B cell (primary cell): Measurements from ENCODE around the gene ATP4B. TPM values are rescaled to one million over a fixed set of nuclear protein-coding genes. Genes with fewer than 3 reads are reported as not detected.

ENCODE experiments used
- ATAC-seq: fragments of 200-7000 bp; cut with Tn5 transposase; one replicate; pipeline ENCODE4 v1.10.0; 2021; ENCODE audit warnings: low read depth, mild to moderate bottlenecking, moderate number of reproducible peaks, moderate library complexity
- CTCF ChIA-PET: fragments of 350-600 bp; sonication (Branson Sonifier 250); formaldehyde crosslinking; loops from one replicate; lab custom pipeline; 2021; ENCODE audit warnings: antibody characterized with exemption, inconsistent platforms; lab: Charles Lee
- POLR2A ChIA-PET: fragments of 350-600 bp; sonication (Branson Sonifier 250); formaldehyde crosslinking; loops from one replicate; lab custom pipeline; 2021; ENCODE audit warnings: antibody characterized with exemption; lab: Charles Lee
- DNase-seq: peaks from one replicate; pipeline ENCODE4 v3.0.0; 2013
- H2AFZ ChIP-seq: 2 replicates; pipeline ENCODE4 v1.6.1; 2012; ENCODE audit warnings: mild to moderate bottlenecking, low read depth, low read length; ENCODE audit not compliant: insufficient read depth, poor library complexity, severe bottlenecking
- H3K27ac ChIP-seq, 2 donors: 1 replicate in 1 of 2; 2 replicates in 1 of 2; pipeline ENCODE4 v1.5.1; 2012 to 2013; ENCODE audit warnings: low read length in 2 of 2, mild to moderate bottlenecking in 2 of 2, moderate library complexity in 1 of 2
- H3K27me3 ChIP-seq, 4 experiments: fragments of 200-600 bp in 1 of 4; sonication (generic) in 1 of 4; replicated peaks in 1 of 4; 1 replicate in 2 of 4; 2 replicates in 2 of 4; pipeline versions ENCODE4 v1.6.1 to v1.7.0; 2013 to 2016; ENCODE audit warnings: low read length in 3 of 4, mild to moderate bottlenecking in 2 of 4, mixed read lengths in 1 of 4, moderate library complexity in 1 of 4; ENCODE audit not compliant: insufficient read depth in 4 of 4, control insufficient read depth in 3 of 4; ENCODE audit errors: control extremely low read depth in 1 of 4
- H3K36me3 ChIP-seq, 2 experiments: replicated peaks in 1 of 2; 1 replicate in 1 of 2; 2 replicates in 1 of 2; pipeline versions ENCODE4 v1.6.1 to v1.7.1; 2013; ENCODE audit warnings: low read length in 1 of 2; ENCODE audit not compliant: insufficient read depth in 2 of 2, control insufficient read depth in 1 of 2; ENCODE audit errors: control extremely low read depth in 1 of 2, extremely low read depth in 1 of 2
- H3K4me1 ChIP-seq, 2 donors: fragments of 200-600 bp in 1 of 2; sonication (generic) in 1 of 2; 1 replicate in 1 of 2; 2 replicates in 1 of 2; pipeline versions ENCODE4 v1.5.1 to v1.6.1; 2013 to 2017; ENCODE audit warnings: low read length in 2 of 2; ENCODE audit not compliant: control insufficient read depth in 2 of 2, insufficient read depth in 2 of 2
- H3K4me2 ChIP-seq: replicated peaks from 2 replicates; pipeline ENCODE3; 2012; ENCODE audit warnings: mild to moderate bottlenecking, low read depth, low read length; ENCODE audit not compliant: poor library complexity, severe bottlenecking
- H3K4me3 ChIP-seq, 5 experiments: fragments of 200-600 bp in 1 of 5; sonication (generic) in 1 of 5; 1 replicate in 3 of 5; 2 replicates in 2 of 5; pipeline versions ENCODE4 v1.5.1 to v1.7.0; 2011 to 2016; ENCODE audit warnings: low read length in 4 of 5, mild to moderate bottlenecking in 4 of 5, low read depth in 2 of 5, control low read depth in 1 of 5, moderate library complexity in 1 of 5; ENCODE audit not compliant: insufficient read depth in 1 of 5; ENCODE audit errors: control extremely low read depth in 1 of 5, extremely low read depth in 1 of 5
- H3K79me2 ChIP-seq: fragments of 200-600 bp; sonication (generic); one replicate; pipeline ENCODE4 v1.6.0; 2016; ENCODE audit warnings: low read length; ENCODE audit not compliant: control insufficient read depth, insufficient read depth
- H3K9ac ChIP-seq: fragments of 200-600 bp; sonication (generic); 2 replicates; pipeline ENCODE4 v1.6.1; 2017; ENCODE audit warnings: mild to moderate bottlenecking, low read length, moderate library complexity
- H3K9me3 ChIP-seq, 3 donors: one replicate each; pipeline versions ENCODE4 v1.6.1 to v1.7.1; 2013; ENCODE audit warnings: low read length in 2 of 3; ENCODE audit not compliant: control insufficient read depth in 2 of 3, insufficient read depth in 1 of 3; ENCODE audit errors: control extremely low read depth in 1 of 3
- H4K20me1 ChIP-seq: 2 replicates; pipeline ENCODE4 v1.6.0; 2012; ENCODE audit warnings: mild to moderate bottlenecking, low read length; ENCODE audit not compliant: insufficient read depth, control insufficient read depth, poor library complexity, severe bottlenecking
- H3K27ac Mint-ChIP-seq: one replicate; pipeline ENCODE4 v1.8.0; 2021; ENCODE audit warnings: mixed read lengths
- H3K27me3 Mint-ChIP-seq: one replicate; pipeline ENCODE4 v1.8.0; 2021; ENCODE audit warnings: mixed read lengths
- H3K4me1 Mint-ChIP-seq: one replicate; pipeline ENCODE4 v1.8.0; 2021; ENCODE audit warnings: mixed read lengths
- H3K4me3 Mint-ChIP-seq: one replicate; pipeline ENCODE4 v1.8.0; 2021; ENCODE audit warnings: mixed read lengths
- H3K9me3 Mint-ChIP-seq: one replicate; pipeline ENCODE4 v1.8.0; 2022; ENCODE audit warnings: mixed read lengths; ENCODE audit not compliant: insufficient read depth
- EZH2 ChIP-seq: IDR thresholded peaks from 2 replicates; pipeline ENCODE4 v1.6.1; 2012; ENCODE audit warnings: borderline replicate concordance, low read depth, mild to moderate bottlenecking, moderate library complexity, low read length; ENCODE audit not compliant: insufficient read depth, poor library complexity, severe bottlenecking
- WGBS: methylation state at CpG from one replicate; pipeline ENCODE4 v1.1.5; 2013; ENCODE audit warnings: missing lambda C conversion rate; ENCODE audit not compliant: insufficient coverage; 5-methylcytosine and 5-hydroxymethylcytosine counted together
- intact Hi-C: fragments of 100-400 bp; cut with micrococcal nuclease; formaldehyde crosslinking; loops from one replicate; pipeline ENCODE4 v1.10.0; 2022
- polyA plus RNA-seq: library from polyadenylated mRNA; depleted of rRNA; stranded (reverse); fragments of >200 nt; gene quantifications from 2 replicates; pipeline ENCODE4 v1.2.3, GENCODE V29; 2012
- total RNA-seq, 2 donors: library from RNA; stranded (reverse); fragments of 120-200 nt in 1 of 2; gene quantifications; 1 replicate in 1 of 2; 2 replicates in 1 of 2; pipeline versions ENCODE4 v1.2.3 to v1.2.4, GENCODE V29; 2013 to 2022
- TF ChIP-seq, protein P1 (sequence below): fragments of 200-600 bp; IDR thresholded peaks from one replicate; pipeline ENCODE4 v1.8.0; 2022; ENCODE audit warnings: antibody characterized with exemption, mild to moderate bottlenecking

Gene ATP4B
- total and polyA plus RNA-seq, 2 donors (not counting 1 experiment from before 2014, with no cell fraction given): not detected

GRCh38 chr13:113668491-113668971 lies 10.5 kb upstream of the ATP4B start:
- H3K4me1 Mint-ChIP-seq: no peaks in the 10 kb centered on the region
- Histone ChIP-seq H3K27ac (no peak overlapping the region), H3K4me2 (no peak overlapping the region), H3K27me3 (peaks cover 0 to 11% (median 0%) of the 10 kb centered on the region in 4 experiments), H3K79me2 (no peaks in the 10 kb centered on the region), H3K4me3 (no peak overlapping the region), H4K20me1 (no peaks in the 10 kb centered on the region), H2AFZ (no peak overlapping the region), H3K9me3 (peaks cover 0 to 14% (median 0%) of the 10 kb centered on the region in 3 donors), H3K36me3 (no peaks in the 10 kb centered on the region), H3K9ac (no peak overlapping the region), H3K4me1 (no peaks in the 10 kb centered on the region)
- peaks cover 7% of the 10 kb centered on the region for H3K27me3 Mint-ChIP-seq
- ChIA-PET CTCF (no interaction called here), POLR2A (no interaction called here)
- H3K9me3 Mint-ChIP-seq: no peaks in the 10 kb centered on the region
- DNase-seq (no peak), ATAC-seq (no peak)
- intact Hi-C loops: no loop called here
- 75% methylated on average over 20 of the region's 24 CpGs for WGBS
- no peak for TF ChIP-seq EZH2
- TF ChIP-seq, protein P1, sequence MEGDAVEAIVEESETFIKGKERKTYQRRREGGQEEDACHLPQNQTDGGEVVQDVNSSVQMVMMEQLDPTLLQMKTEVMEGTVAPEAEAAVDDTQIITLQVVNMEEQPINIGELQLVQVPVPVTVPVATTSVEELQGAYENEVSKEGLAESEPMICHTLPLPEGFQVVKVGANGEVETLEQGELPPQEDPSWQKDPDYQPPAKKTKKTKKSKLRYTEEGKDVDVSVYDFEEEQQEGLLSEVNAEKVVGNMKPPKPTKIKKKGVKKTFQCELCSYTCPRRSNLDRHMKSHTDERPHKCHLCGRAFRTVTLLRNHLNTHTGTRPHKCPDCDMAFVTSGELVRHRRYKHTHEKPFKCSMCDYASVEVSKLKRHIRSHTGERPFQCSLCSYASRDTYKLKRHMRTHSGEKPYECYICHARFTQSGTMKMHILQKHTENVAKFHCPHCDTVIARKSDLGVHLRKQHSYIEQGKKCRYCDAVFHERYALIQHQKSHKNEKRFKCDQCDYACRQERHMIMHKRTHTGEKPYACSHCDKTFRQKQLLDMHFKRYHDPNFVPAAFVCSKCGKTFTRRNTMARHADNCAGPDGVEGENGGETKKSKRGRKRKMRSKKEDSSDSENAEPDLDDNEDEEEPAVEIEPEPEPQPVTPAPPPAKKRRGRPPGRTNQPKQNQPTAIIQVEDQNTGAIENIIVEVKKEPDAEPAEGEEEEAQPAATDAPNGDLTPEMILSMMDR: no peak
- no peak overlapping the region for H3K27ac Mint-ChIP-seq
- H3K4me3 Mint-ChIP-seq: no peak overlapping the region

DNA sequence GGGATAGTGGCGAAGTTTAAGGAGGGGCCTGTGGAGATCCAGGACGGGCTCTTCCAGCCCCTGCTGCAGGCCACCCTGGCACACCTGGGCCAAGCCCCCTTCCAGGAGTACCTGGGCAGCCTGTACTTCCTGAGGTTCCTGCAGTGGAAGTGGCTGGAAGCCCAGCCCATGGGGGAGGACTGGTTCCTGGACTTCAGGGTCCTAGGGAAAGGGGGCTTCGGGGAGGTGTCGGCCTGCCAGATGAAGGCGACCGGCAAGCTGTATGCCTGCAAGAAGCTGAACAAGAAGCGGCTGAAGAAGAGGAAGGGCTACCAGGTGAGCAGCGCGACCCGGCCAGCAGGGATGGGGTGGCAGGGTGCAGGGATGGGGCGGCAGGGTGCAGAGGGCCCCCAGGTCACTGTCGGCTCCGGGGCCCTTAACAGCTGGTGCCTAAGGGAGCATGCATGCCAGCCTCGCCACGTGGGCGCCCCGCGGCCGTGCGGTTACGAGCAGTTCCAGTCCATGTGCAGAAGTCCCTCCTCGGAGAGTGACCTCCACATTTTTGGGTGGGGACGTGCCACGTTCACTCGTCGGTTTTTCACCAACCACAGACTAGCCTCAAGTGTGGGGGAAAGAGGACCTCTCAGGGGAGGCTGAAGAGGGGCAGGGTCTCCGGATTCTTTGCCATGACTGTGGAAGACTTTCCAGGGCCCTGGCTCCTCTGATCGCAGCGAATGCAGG lies 9.9 kb upstream of the ATP4B start:
- Mint-ChIP-seq H3K27me3 (peaks cover 7% of the 10 kb centered on the region), H3K9me3 (no peaks in the 10 kb centered on the region), H3K27ac (no peak overlapping the region), H3K4me3 (no peak overlapping the region), H3K4me1 (no peaks in the 10 kb centered on the region)
- H3K4me3 ChIP-seq: no peak overlapping the region
- TF ChIP-seq, protein P1: no peak
- TF ChIP-seq EZH2: no peak
- H3K9ac ChIP-seq: no peak overlapping the region
- no peaks in the 10 kb centered on the region for H3K36me3 ChIP-seq
- no peaks in the 10 kb centered on the region for H3K4me1 ChIP-seq
- 92% methylated on average over 29 of the region's 29 CpGs for WGBS
- no peak overlapping the region for H3K27ac ChIP-seq
- no peaks in the 10 kb centered on the region for H3K79me2 ChIP-seq
- H4K20me1 ChIP-seq: no peaks in the 10 kb centered on the region
- DNase-seq: no peak
- H3K27me3 ChIP-seq: peaks cover 0 to 11% (median 0%) of the 10 kb centered on the region in 4 experiments
- no peak overlapping the region for H2AFZ ChIP-seq
- no peak overlapping the region for H3K4me2 ChIP-seq
- POLR2A ChIA-PET: no interaction called here
- ATAC-seq: no peak
- intact Hi-C loops: no loop called here
- peaks cover 0 to 14% (median 0%) of the 10 kb centered on the region in 3 donors for H3K9me3 ChIP-seq
- CTCF ChIA-PET: no interaction called here
